OCI-LY3 (cell line): Measurements from ENCODE around the gene PLB1.
"Not testable (repeated sequence)": the region's sequence is repeated elsewhere in the genome, so short reads cannot be mapped to it uniquely, and the experiment has no call there.

Experiments used
- H2AFZ ChIP-seq: fragments of 200-600, 300-600 bp; shearing (Covaris generic); 2 replicates; pipeline ENCODE4 v1.6.0; 2014; ENCODE audit warnings: antibody characterized with exemption, low read depth, low read length
- H3K27ac ChIP-seq: fragments of 200-600, 300-600 bp; sonication (generic); 2 replicates; pipeline ENCODE4 v1.5.1; 2014; ENCODE audit warnings: mild to moderate bottlenecking, low read length, moderate library complexity, mixed read lengths
- H3K27me3 ChIP-seq: fragments of 200-600, 300-600 bp; sonication (generic); 2 replicates; pipeline ENCODE4 v1.6.1; 2014; ENCODE audit warnings: low read depth, low read length, mixed read lengths
- H3K36me3 ChIP-seq: fragments of 200-600, 300-600 bp; sonication (generic); replicated peaks from 2 replicates; pipeline ENCODE3; 2014; ENCODE audit warnings: low read depth, low read length, mixed read lengths
- H3K4me1 ChIP-seq: fragments of 300-600, 200-600 bp; sonication (generic); 2 replicates; pipeline ENCODE4 v1.6.1; 2014; ENCODE audit warnings: low read length, mixed read lengths
- H3K4me2 ChIP-seq: fragments of 200-600, 300-600 bp; sonication (generic); 2 replicates; pipeline ENCODE4 v1.6.1; 2014; ENCODE audit warnings: low read length, mixed read lengths
- H3K4me3 ChIP-seq: fragments of 300-600, 200-600 bp; sonication (generic); 2 replicates; pipeline ENCODE4 v1.5.1; 2014; ENCODE audit warnings: antibody characterized with exemption, mild to moderate bottlenecking, low read length, moderate library complexity
- H3K79me2 ChIP-seq: fragments of 300-600, 200-600 bp; shearing (Covaris generic); 2 replicates; pipeline ENCODE4 v1.6.1; 2014; ENCODE audit warnings: mild to moderate bottlenecking, low read length, mixed read lengths
- H3K9ac ChIP-seq: fragments of 300-600, 200-600 bp; shearing (Covaris generic); 2 replicates; pipeline ENCODE4 v1.6.0; 2014; ENCODE audit warnings: mild to moderate bottlenecking, low read length, moderate library complexity
- H3K9me3 ChIP-seq: fragments of 200-600, 300-600 bp; shearing (Covaris generic); 2 replicates; pipeline ENCODE4 v1.6.1; 2014; ENCODE audit warnings: low read length, mixed read lengths; ENCODE audit not compliant: insufficient read depth
- H4K20me1 ChIP-seq: fragments of 200-600, 300-600 bp; sonication (generic); 2 replicates; pipeline ENCODE4 v1.6.1; 2016; ENCODE audit warnings: low read length, mixed read lengths; ENCODE audit not compliant: insufficient read depth
- CTCF ChIP-seq: fragments of 200-600, 300-600 bp; sonication (generic); IDR thresholded peaks from 2 replicates; pipeline ENCODE4 v1.5.1; 2014; ENCODE audit warnings: antibody characterized with exemption, low read length, low read depth
- EZH2phosphoT487 ChIP-seq: fragments of 200-600 bp; shearing (Covaris generic); IDR thresholded peaks from 2 replicates; pipeline ENCODE4 v1.6.1; 2018; ENCODE audit warnings: antibody characterized with exemption, mixed run types, low read depth

Gene PLB1

GRCh38 chr2:28469947-28470535 is 25.8 kb upstream of the PLB1 start:
- Histone ChIP-seq H2AFZ (no peak overlapping the region), H3K4me3 (no peak overlapping the region), H3K4me2 (no peak overlapping the region), H3K79me2 (no peaks in the 10 kb centered on the region), H3K9me3 (no peaks in the 10 kb centered on the region), H3K9ac (no peak overlapping the region), H3K27me3 (no peaks in the 10 kb centered on the region), H4K20me1 (no peaks in the 10 kb centered on the region), H3K4me1 (peaks cover 4% of the 10 kb centered on the region; the same call in 1 of the 2 replicates), H3K27ac (no peak overlapping the region), H3K36me3 (no peaks in the 10 kb centered on the region)
- TF ChIP-seq CTCF = no peak

GRCh38 chr2:28470759-28471158 is 25.1 kb upstream of the PLB1 start:
- Histone ChIP-seq H3K9me3 (no peaks in the 10 kb centered on the region), H4K20me1 (no peaks in the 10 kb centered on the region), H3K4me2 (no peak overlapping the region), H3K36me3 (no peaks in the 10 kb centered on the region), H3K4me3 (no peak overlapping the region), H2AFZ (no peak overlapping the region), H3K4me1 (peaks cover 4% of the 10 kb centered on the region; the same call in 1 of the 2 replicates), H3K27me3 (no peaks in the 10 kb centered on the region), H3K9ac (no peak overlapping the region), H3K79me2 (no peaks in the 10 kb centered on the region), H3K27ac (no peak overlapping the region)
- TF ChIP-seq CTCF (no peak), EZH2phosphoT487 (no peak)

GRCh38 chr2:28471214-28471613 is 24.6 kb upstream of the PLB1 start:
- no peaks in the 10 kb centered on the region for H3K79me2 ChIP-seq
- H3K36me3 ChIP-seq = no peaks in the 10 kb centered on the region
- H3K9ac ChIP-seq = no peak overlapping the region
- H3K4me2 ChIP-seq = no peak overlapping the region
- H3K27ac ChIP-seq = no peak overlapping the region
- TF ChIP-seq EZH2phosphoT487 (no peak), CTCF (no peak)
- H2AFZ ChIP-seq = no peak overlapping the region
- H3K4me3 ChIP-seq = no peak overlapping the region
- no peaks in the 10 kb centered on the region for H3K9me3 ChIP-seq
- H4K20me1 ChIP-seq = no peaks in the 10 kb centered on the region
- peaks cover 4% of the 10 kb centered on the region; the same call in 1 of the 2 replicates for H3K4me1 ChIP-seq
- no peaks in the 10 kb centered on the region for H3K27me3 ChIP-seq

GRCh38 chr2:28471701-28472236 is 24.1 kb upstream of the PLB1 start:
- TF ChIP-seq EZH2phosphoT487 (no peak), CTCF (no peak)
- H3K4me3 ChIP-seq = no peak overlapping the region
- no peak overlapping the region for H3K4me2 ChIP-seq
- H3K4me1 ChIP-seq = peaks cover 4% of the 10 kb centered on the region; the same call in 1 of the 2 replicates
- H4K20me1 ChIP-seq = no peaks in the 10 kb centered on the region
- H2AFZ ChIP-seq = no peak overlapping the region
- H3K79me2 ChIP-seq = no peaks in the 10 kb centered on the region
- no peak overlapping the region for H3K27ac ChIP-seq
- H3K9me3 ChIP-seq = no peaks in the 10 kb centered on the region
- no peaks in the 10 kb centered on the region for H3K36me3 ChIP-seq
- H3K27me3 ChIP-seq = no peaks in the 10 kb centered on the region
- H3K9ac ChIP-seq = no peak overlapping the region

- H3K79me2 ChIP-seq, H3K9me3 ChIP-seq, H3K4me2 ChIP-seq, H3K4me1 ChIP-seq, H4K20me1 ChIP-seq, H3K9ac ChIP-seq, H3K27me3 ChIP-seq, H2AFZ ChIP-seq, H3K27ac ChIP-seq, H3K4me3 ChIP-seq, H3K36me3 ChIP-seq: not testable (repeated sequence)
Observed at GRCh38 chr2:28472641-28473040, 23.2 kb upstream of the PLB1 start.
